Tongue (tissue), 2 donors: ENCODE measurements around the gene ARHGEF28. TPM values are rescaled to one million over a fixed set of nuclear protein-coding genes. Genes with fewer than 3 reads are reported as not detected.

Experiments
- DNase-seq: peaks from one replicate; pipeline ENCODE4 v3.0.0-alpha.2; 2015
- total RNA-seq: library from RNA; depleted of rRNA; stranded (reverse); fragments of >200 nt; gene quantifications from one replicate; pipeline ENCODE4 v1.2.3, GENCODE V29; 2014

ARHGEF28 gene
- total RNA-seq, 1 donor from 2014 or later, result 22.0 TPM

DNA sequence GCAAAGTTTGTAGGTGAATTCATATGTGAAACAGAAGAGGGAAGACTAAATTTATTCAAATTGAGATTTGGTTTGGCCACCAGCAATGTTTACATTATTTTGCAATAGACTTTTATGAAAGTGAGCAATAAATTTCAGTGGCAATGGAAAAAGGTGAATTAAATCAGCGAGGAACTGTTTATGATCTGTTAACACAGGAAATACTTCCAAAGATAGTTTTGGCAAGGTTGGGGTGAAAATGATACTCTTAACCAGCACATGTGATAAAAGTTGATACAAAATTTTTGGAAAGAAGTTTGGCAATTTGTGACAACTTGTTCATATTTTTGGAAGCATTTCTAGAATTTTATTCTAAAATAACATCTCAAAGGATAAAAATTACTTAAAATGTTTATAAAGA, 119.8 kb downstream of the ARHGEF28 start:
- no peak for DNase-seq

- DNase-seq, result no peak
These were observed 120.6 kb downstream of the ARHGEF28 start for GRCh38 chr5:73746608-73747007.

- no peak for DNase-seq
These were observed 121.8 kb downstream of the ARHGEF28 start for GRCh38 chr5:73747696-73748380.

- DNase-seq, result peak; percentile 7
These were observed 122.8 kb downstream of the ARHGEF28 start for GRCh38 chr5:73748510-73749400.

- DNase-seq, result no peak
These were observed 123.7 kb downstream of the ARHGEF28 start for GRCh38 chr5:73749485-73750270.

DNA sequence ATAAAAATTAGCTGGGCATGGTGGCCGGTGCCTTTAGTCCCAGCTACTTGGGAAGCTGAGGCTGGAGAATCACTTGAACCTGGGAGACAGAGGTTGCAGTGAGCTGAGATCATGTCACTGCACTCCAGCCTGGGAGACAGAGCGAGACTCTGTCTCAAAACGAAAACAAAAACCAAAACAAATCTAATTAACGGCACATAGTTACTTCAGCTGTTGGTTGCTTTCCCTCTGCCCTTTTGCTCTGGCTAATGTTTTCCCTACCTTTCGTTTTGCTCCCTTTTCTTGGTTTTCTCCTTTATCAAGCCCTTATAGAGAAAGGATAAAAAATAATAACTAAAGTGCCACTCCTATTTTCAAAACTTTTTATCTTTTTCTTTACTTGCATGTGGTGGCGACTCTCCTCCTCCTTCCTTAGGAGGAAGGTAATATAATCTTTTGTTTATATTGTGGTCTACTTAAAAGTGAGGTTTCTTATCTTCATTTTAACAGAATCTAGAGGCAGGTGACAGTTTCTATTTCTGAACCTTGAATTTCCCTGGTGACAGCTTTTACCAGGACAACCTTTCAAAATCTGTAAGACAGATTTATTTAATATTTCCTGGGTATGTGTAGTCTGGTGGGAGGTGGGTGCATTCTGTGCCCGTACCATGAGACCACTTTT, 125.4 kb downstream of the ARHGEF28 start:
- DNase-seq, result no peak

DNA sequence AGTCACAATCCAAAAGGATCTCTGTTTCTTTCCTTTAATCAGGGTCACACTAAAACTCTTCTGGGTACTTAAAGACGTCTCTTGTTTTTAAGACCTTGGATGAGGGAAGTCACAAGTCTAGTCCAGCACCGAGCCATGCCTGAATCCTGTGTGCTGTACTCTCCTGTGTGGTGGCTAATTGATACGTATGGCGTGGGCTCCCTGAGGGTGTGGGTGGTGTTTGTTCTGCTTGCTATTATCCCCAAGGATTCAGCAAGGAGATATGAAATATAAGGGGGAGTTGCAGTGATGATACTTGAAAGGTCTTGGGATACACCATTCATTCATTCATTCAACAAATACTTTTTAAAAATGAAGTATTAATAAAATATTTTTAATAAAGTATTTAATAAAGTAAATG, 128.3 kb downstream of the ARHGEF28 start:
- no peak for DNase-seq

- DNase-seq, result no peak
These were observed 131.4 kb downstream of the ARHGEF28 start for GRCh38 chr5:73757416-73757815.

DNA sequence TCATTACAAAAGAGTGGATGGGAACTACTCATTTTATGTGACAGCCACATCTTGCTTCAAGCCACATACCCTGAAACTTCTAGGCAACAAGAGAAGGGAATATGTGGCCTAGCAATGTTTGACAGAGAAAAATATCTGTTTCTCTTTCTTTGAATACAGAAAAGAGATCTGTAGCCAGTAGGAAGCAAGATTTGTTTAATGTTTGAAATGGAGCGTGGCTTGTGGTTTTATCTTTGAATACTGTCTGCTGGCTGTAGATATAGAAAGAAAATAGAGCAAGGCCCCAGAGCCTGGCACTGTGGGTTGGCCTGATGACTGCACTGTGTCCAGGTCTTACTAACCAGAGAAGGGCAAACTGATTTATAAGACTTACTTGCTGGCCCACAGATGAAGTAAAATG, 133.8 kb downstream of the ARHGEF28 start:
- DNase-seq, result no peak

GRCh38 chr5:73763300-73764032, 137.5 kb downstream of the ARHGEF28 start:
- DNase-seq, result no peak

DNA sequence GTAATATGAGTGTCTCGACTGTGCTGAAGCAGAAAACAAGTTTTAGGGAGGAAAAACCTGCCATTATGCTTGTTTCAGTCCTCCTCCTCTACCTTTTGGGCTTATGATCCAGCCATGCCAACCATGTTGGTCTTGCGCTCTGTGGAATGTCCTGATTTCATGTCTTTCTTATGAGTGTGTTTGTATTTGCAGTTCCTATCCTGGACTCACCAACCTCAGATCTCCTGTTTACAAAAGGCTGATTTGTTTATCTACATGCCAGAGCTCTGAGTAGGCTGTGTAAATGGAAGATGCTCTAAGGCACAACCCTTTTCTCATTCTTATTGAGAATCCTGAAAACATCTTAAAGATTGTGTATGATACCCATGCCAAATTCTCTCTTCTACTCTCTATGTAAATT, 138.6 kb downstream of the ARHGEF28 start:
- no peak for DNase-seq

GRCh38 chr5:73764996-73765395, 139.0 kb downstream of the ARHGEF28 start:
- DNase-seq, result no peak

- no peak for DNase-seq
These were observed 140.9 kb downstream of the ARHGEF28 start for GRCh38 chr5:73766902-73767301.

DNA sequence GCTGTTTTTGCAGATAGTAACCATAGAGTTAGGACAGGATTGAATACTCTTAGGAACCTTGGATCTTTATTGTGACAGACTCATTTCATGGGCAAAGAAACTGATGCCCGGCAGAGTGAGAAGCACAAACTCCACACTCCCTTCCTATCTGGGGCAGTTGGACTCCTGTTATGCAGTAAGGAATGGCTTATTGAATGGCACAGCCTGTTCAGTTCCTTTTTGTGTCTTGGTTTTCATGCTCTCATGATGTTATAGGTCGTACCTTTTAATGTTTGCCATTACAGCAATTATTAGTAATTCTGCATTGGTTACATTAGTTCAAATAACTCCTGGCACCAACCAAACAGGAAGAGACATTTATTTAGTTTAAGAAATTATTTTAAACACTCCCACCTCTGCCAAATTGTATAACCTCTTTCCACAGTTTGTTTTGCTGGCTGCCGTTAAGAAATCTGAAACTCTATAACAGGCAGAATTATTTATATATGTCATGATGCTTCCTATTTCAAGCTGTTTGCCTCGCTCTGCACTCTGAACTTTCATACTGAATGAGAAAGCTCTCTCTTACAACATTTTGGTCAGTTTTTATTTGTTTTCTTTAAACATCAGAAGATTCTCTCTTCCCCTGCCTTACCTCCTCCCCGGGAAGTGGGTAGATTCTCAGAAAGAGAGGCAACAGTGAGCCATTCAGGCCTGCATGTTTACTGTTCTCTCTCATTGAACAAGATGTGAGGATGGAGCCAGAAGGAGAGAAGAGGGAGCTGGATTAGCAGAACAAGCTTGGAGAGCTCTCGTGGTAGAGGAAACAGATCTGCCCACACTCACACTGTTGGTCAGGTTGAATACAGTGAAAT, 144.4 kb downstream of the ARHGEF28 start:
- peak; percentile 24 for DNase-seq

DNA sequence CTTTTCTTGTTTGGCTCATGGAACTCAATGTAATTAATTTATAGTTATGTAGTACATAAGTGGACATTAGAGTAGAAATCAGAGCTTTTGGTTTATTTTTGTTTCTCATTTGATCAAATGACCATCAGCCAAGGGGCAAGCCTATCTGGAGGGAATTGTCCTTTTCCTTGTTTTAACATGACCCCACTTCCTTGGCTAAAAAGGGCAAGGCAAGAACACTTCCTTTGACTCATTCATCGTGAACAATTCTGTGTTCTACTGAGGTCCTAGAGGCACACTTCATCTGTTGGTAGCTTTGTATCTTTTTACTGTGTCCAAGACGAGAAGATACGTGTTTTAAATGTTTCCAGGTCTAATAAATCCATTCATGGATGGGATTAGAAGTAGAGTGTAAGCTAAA, 148.9 kb downstream of the ARHGEF28 start:
- no peak for DNase-seq

GRCh38 chr5:73776405-73776804, 150.4 kb downstream of the ARHGEF28 start:
- no peak for DNase-seq

- no peak for DNase-seq
These were observed 151.2 kb downstream of the ARHGEF28 start for GRCh38 chr5:73777192-73777591.

GRCh38 chr5:73780302-73781080, 154.5 kb downstream of the ARHGEF28 start:
- DNase-seq, result no peak

- no peak for DNase-seq
These were observed 155.2 kb downstream of the ARHGEF28 start for GRCh38 chr5:73781107-73781768.
